Esophagus squamous epithelium (tissue), 4 donors: Measurements from ENCODE around the gene AP1S1.

ENCODE experiments used
- CTCF ChIP-seq, 6 experiments: fragments of 450-650 bp in 4 of 6; fragments of 200-600 bp in 2 of 6; sonication (generic) in 2 of 6; IDR thresholded peaks; one replicate each; pipeline ENCODE4 v1.5.1; 2016 to 2019; ENCODE audit warnings: antibody characterized with exemption in 6 of 6, mild to moderate bottlenecking in 4 of 6, moderate library complexity in 4 of 6
- POLR2A ChIP-seq, 4 donors: fragments of 450-650 bp; IDR thresholded peaks; one replicate each; pipeline ENCODE4 v1.6.1; 2017; ENCODE audit warnings: antibody characterized with exemption in 4 of 4, mild to moderate bottlenecking in 4 of 4, moderate library complexity in 3 of 4

GRCh38 chr7:101167645-101168411, 13.6 kb downstream of the AP1S1 start:
- TF ChIP-seq CTCF (IDR thresholded peaks at IDR 0.05) (no peak), POLR2A (IDR thresholded peaks at IDR 0.05) (no peak)
